ENCODE measurements around the gene STARD3. TPM values are rescaled to one million over a fixed set of nuclear protein-coding genes. Genes with fewer than 3 reads are reported as not detected.
"Not testable (repeated sequence)": the region's sequence is repeated elsewhere in the genome, so short reads cannot be mapped to it uniquely, and the experiment has no call there.

STARD3 gene
- 100 to 1,000 TPM in 3 of 7 donors, 10 to 100 TPM in 4; 73.9 to 166 (median 98.7) TPM for total RNA-seq
- 100 to 1,000 TPM in 2 of 3 donors, 10 to 100 TPM in 1; 59.5 to 119 (median 102) TPM for polyA plus RNA-seq
- long read RNA-seq, donor 1, transcript STARD3-201 (15 exons, 2,132 nt): major isoform, 10 of 19 reads
- long read RNA-seq, donor 1, partial matches to known transcripts: 9 of 19 reads
- long read RNA-seq, donor 1, other reads (novel, unspliced or antisense): 0 of 19 reads
- long read RNA-seq, donor 2, transcript STARD3-201 (15 exons, 2,132 nt): major isoform, 7 of 7 reads
- long read RNA-seq, donor 2, partial matches to known transcripts: 0 of 7 reads
- long read RNA-seq, donor 2, other reads (novel, unspliced or antisense): 0 of 7 reads

- Histone ChIP-seq H3K27me3 (replicated peaks in 1 of 7) (peaks cover 0 to 6% (median 0%) of the 10 kb centered on the region in 7 donors), H3K36me3 (peaks cover 0 to 4% (median 0%) of the 10 kb centered on the region in 6 donors), H3K4me3 (peak within 1 kb of the TSS; percentile 72 to 94 (median 85)), H3K4me1 (peaks cover 51 to 78% (median 73%) of the 10 kb centered on the region in 6 donors), H3K9me3 (no peaks in the 10 kb centered on the region), H3K27ac (peak within 1 kb of the TSS; percentile 80 to 97 (median 93))
- 0% methylated on average over 43 to 69 of the region's 69 CpGs for WGBS, 5 donors
- DNase-seq: peak; percentile 99
- TF ChIP-seq POLR2A (IDR thresholded peaks at IDR 0.05) (peak in 2 of 3 donors; percentile 13 to 20), CTCF (IDR thresholded peaks at IDR 0.05 in 8 of 11, conservative IDR thresholded peaks at IDR 0.05 in 3 of 11) (peak in 5 of 11 experiments; percentile 6 to 46 (median 34)), POLR2AphosphoS5 (IDR thresholded peaks at IDR 0.05) (peak; percentile 89 to 94 (median 92))
- intact Hi-C loops (cut with DNase I; ENCODE audit: low total_unique reads): no loop called here
Observed at GRCh38 chr17:39636927-39637736, at the start of gene STARD3. TSS of gene STARD3 (plus strand) at chr17:39637144. CDS start at chr17:39653532, 16,388 bp downstream.

- H3K9me3 ChIP-seq; intact Hi-C loops (cut with DNase I; ENCODE audit: low total_unique reads); H3K36me3 ChIP-seq; H3K27ac ChIP-seq; H3K4me1 ChIP-seq; H3K4me3 ChIP-seq; DNase-seq: not testable (repeated sequence)
- WGBS, 5 donors: 55 to 85% (median 67%) methylated on average over 2 of the region's 2 CpGs
- peaks cover 2 to 48% (median 25%) of the 10 kb centered on the region in 7 donors for H3K27me3 ChIP-seq (replicated peaks in 1 of 7)
Observed at GRCh38 chr17:39590180-39590579, 46.8 kb upstream of the STARD3 start.

- intact Hi-C loops (cut with DNase I; ENCODE audit: low total_unique reads): no loop called here
- no peak for DNase-seq
- no peak for TF ChIP-seq POLR2AphosphoS5 (IDR thresholded peaks at IDR 0.05)
- no peak for TF ChIP-seq CTCF (IDR thresholded peaks at IDR 0.05 in 8 of 11, conservative IDR thresholded peaks at IDR 0.05 in 3 of 11)
- TF ChIP-seq POLR2A (IDR thresholded peaks at IDR 0.05): no peak
- WGBS, 5 donors: 2 to 10% (median 7%) methylated on average over 12 to 22 of the region's 22 CpGs
- Histone ChIP-seq H3K27me3 (replicated peaks in 1 of 7) (peaks cover 6 to 68% (median 45%) of the 10 kb centered on the region in 7 donors), H3K36me3 (no peaks in the 10 kb centered on the region), H3K27ac (no peak overlapping the region), H3K4me1 (peaks cover 0 to 8% (median under 1%) of the 10 kb centered on the region in 6 donors), H3K9me3 (no peaks in the 10 kb centered on the region), H3K4me3 (no peak overlapping the region)
Observed at GRCh38 chr17:39591958-39592954, 44.7 kb upstream of the STARD3 start.

- H3K36me3 ChIP-seq: no peaks in the 10 kb centered on the region
- no peaks in the 10 kb centered on the region for H3K9me3 ChIP-seq
- no peak for TF ChIP-seq CTCF (IDR thresholded peaks at IDR 0.05 in 8 of 11, conservative IDR thresholded peaks at IDR 0.05 in 3 of 11)
- TF ChIP-seq POLR2A (IDR thresholded peaks at IDR 0.05): no peak
- TF ChIP-seq POLR2AphosphoS5 (IDR thresholded peaks at IDR 0.05): no peak
- intact Hi-C loops (cut with DNase I; ENCODE audit: low total_unique reads): no loop called here
- DNase-seq: no peak
- H3K27me3 ChIP-seq (replicated peaks in 1 of 7): peaks cover 6 to 80% (median 56%) of the 10 kb centered on the region in 7 donors
- peaks cover 0 to 19% (median 10%) of the 10 kb centered on the region in 6 donors for H3K4me1 ChIP-seq
- H3K27ac ChIP-seq: no peak overlapping the region
- H3K4me3 ChIP-seq: no peak overlapping the region
- WGBS, 5 donors: 56 to 79% (median 62%) methylated on average over 2 of the region's 2 CpGs
Observed at GRCh38 chr17:39593371-39593770, 43.6 kb upstream of the STARD3 start.

Measured in spleen (tissue), 13 donors.